HK-2 (cell line): ENCODE measurements around the gene SUFU.
A peak's percentile ranks its signal among the peaks of the same experiment; 100 is the strongest.
"Not testable (repeated sequence)": the region's sequence is repeated elsewhere in the genome, so short reads cannot be mapped to it uniquely, and the experiment has no call there.

Experiments used
- DNase-seq: peaks from one replicate; pipeline ENCODE4 v3.0.0-alpha.2; 2018; ENCODE audit not compliant: unreplicated experiment

Gene SUFU

DNA sequence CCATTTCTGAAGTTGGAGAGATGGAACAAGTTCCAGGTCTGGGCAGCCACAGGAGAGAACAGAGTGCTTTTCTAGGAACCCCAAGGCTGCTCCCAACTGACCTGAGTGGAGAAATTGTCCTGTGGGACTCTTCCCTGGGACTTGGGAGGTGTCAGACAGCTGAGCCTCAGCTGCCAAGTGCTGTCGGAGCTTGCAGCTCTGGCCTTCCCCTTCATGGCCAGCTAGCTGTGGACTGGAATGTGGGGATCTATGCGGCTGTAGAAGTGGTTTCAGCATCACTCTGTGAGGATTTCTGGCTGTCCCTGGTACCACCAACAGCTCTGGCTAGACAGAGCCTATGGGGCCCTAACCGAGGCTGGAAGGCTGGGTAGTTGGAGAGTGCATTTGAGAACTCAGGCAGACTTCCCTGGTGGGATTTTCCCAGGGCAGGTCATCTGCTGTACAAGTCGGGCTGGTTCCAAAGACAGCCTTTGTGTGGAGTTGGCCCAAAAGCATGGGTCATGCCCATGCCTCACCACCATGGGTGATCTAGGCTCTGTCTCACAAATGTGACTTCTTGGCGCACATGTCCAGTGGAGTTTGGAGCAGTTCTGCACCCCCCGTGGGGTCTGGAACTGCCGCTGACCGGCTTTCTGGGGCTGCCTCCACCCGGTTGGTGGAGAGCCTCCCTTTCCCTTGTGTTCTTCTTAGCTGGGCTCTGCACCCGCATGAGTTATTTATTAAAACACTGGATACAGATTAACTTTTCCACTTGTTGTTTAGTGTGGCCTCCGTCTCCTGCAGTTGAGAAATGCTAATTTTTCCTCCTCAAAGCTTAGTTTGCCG is 10.9 kb downstream of the SUFU start:
- no peak for DNase-seq

DNA sequence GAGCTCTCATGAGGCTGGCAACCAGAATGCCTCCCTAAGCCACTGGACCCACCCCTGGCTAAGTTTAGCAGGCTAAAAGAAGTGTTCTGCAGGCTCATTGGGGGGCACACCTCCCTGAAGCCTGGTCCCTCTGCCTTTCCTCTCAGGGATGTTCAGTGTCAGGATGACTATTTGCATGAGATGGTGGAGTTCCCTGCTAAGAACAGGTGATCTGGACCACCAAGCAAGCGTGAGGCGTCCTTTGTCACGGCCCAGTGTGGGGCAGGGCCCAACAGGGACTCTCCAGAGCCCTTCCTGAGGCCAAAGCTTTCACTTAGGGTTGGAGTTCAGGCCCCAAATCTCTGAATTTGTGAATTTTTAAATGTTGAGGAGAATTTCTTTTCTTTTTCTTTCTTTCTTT is 12.0 kb downstream of the SUFU start:
- no peak for DNase-seq

- DNase-seq = no peak
Observed at GRCh38 chr10:102517553-102517952, 13.8 kb downstream of the SUFU start.

DNA sequence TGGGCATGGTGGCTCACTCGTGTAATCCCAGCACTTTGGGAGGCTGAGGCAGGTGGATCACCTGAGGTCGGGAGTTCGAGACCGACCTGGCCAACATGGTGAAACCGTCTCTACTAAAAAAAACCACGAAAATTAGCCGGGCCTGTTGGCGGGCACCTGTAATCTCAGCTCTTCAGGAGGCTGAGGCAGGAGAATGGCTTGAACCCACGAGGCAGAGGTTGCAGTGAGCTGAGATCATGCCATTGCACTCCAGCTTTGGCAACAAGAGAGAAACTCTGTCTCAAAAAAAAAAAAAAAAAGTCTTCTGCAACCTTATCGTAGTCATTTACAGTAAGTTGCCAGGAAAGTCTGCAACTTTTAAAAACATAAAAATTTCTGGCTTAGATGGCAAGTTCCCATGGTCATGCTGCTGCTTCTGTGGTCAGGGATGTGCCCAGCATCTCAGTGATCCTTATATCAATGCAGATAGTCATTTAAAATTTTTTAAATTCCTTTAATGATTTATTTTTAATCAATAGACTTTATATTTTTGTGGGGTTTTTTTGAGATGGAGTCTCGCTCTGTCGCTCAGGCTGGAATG is 15.6 kb downstream of the SUFU start:
- no peak for DNase-seq

- no peak for DNase-seq
Observed at GRCh38 chr10:102522874-102523249, 19.1 kb downstream of the SUFU start.

DNA sequence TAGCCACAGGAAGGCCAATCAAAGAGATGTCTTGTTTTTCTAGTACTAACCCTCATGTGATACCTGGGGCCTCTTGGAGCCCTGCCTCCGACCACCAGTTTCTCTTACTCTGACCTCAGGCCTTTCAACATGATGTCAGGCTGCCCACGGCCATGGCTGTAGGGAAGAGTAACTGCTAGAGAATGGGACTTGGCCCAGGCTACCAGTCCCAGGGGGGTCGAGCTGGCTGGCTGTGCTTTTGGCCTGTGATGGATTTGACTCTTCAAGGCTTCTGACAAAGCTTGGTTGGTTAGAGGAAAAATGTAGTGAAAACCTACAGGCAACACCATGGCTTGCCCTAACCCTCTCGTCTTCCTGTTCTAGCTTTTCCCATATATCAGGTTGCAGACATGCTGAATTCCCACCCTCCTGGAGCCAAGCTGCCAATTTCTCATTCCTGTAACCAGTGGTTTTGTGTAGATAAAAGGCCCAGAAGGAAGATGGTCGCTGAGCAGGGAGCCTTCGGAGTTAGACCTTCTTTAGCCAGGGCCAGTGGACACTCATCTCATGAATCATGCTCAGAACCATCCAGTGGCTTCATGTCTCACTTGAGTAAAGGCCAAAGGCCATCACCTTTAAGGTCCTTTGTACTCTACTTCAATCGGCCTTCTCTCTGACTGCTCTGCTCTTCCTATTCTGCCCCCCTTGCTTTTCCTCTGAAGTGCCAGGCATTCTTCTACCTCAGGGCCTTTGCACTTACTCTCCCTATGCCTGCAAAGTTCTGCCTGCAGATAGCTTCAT is 19.7 kb downstream of the SUFU start:
- DNase-seq = peak; percentile 31

- no peak for DNase-seq
Observed at GRCh38 chr10:102524746-102525145, 21.0 kb downstream of the SUFU start.

GRCh38 chr10:102527546-102527945 is 23.8 kb downstream of the SUFU start:
- DNase-seq = no peak

DNA sequence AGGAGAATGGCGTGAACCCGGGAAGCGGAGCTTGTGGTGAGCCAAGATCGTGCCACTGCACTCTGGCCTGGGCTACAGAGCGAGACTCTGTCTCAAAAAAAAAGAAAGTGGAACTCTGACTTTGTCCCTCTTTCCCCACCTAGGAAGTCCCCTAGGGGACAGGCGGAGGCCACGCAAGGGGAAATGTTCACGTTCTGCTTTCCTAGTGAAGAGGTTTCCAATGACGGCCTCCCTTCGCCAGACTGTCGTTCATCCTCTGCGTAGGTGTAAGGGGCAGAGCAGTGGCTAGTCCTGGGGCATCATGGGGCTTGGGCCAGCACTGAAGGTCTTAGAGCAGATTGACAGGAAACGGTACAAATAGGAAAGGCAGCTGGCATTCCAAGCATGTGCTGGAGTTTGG is 30.6 kb downstream of the SUFU start:
- DNase-seq = no peak

GRCh38 chr10:102534966-102535365 is 31.2 kb downstream of the SUFU start:
- not testable (repeated sequence) for DNase-seq

DNA sequence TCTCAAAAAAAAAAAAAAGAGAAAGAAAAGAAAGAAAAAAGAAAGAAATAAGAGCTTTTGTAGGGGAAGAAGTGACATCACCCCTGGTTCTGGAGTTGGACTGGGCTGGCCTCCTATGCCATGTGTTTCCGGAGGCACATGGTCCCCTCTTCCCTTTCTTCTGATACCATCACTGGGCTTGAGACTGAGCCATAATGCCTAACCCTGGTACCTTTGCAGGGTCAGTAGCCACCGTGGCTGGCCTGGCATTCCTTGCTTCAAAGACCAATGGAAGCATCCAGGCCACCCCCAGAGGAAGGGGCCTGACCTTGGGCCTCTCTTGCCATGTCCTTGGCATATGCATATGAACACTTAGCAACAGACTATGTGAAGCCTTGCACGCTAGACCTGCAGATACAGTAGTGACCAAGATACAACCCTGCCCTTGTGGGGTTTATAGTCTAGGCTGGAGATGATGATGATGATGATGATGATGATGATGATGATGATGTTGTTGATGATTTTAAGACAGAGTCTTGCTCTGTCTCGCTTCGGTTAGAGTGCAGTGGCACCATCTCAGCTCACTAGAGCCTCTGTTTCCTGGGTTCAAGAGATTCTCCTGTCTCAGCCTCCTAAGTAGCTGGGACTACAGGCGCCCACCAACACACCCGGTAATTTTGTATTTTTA is 31.8 kb downstream of the SUFU start:
- no peak for DNase-seq

GRCh38 chr10:102537367-102537766 is 33.6 kb downstream of the SUFU start:
- DNase-seq = no peak

- no peak for DNase-seq
Observed at GRCh38 chr10:102537948-102538347, 34.2 kb downstream of the SUFU start.

DNA sequence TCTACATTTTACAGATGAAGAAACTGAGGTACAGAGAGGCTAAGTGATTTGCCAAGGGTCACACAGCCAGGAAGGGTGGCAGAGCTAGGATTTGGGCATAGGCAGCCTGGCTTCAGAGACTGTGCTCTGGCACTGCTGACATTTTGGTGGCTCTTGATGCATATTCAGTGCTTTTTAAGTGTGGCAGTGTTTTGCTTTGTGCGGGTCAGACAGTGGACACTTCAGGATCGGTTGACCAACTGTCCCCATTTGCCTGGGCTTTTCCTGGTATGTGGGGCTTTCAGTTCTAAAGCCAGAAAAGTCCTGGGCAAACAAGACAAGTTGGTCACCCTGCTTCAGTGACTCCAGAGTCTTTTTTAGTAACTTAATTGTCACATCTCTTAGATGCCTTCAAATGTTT is 35.0 kb downstream of the SUFU start:
- DNase-seq = no peak

GRCh38 chr10:102540023-102540422 is 36.3 kb downstream of the SUFU start:
- DNase-seq = no peak

DNA sequence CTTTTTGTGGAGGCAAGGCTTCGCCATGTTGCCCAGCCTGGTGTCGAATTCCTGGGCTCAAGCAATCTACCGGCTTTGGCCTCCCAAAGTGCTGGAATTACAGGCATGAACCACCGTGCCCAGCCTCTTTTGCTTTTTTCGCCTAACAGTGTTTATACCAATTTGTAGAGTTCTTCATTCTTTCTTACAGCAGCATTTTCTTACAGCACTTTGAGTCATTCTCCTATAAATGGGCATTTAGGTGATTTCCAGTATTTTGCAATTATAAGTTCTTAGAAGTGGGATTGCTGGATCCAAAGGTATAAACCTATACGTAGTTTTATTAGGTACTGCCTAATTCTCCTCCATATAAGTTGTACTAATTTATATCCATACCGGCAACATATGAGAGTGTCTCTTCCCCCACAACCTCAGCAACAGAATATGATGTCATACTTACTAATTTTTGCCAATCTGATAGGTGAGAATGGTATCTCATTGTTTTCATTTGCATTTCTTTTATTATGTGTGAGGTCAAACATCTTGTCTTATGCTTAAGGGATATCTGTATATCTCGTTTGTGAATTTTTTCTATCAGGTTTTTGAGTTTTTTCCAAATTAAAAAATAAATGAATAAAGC is 39.1 kb downstream of the SUFU start:
- DNase-seq = no peak

DNA sequence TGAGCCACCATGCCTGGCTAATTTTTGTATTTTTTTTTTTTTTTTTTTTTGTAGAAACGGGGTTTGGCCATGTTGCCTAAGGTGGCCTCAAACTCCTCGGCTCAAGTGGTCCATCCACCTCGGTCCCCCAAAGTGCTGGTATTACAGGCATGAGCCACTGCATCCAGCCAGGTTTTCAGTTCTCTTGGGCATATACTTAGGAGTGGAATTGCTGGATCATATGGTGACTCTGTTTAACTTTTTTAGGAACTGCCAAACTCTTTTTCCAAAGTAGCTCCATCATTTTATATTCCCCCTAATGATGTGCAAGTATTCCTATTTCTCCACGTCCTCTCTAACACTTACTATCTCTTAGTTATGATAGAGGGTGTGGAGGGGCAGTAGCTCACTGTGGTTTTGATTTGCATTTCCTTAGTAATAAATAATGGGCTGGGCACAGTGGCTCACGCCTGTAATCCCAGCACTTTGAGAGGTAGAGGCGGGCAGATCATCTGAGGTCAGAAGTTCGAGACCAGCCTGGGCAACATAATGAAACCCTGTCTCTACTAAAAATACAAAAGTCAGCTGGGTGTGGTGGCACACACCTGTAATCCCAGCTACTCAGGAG is 41.6 kb downstream of the SUFU start:
- DNase-seq = no peak

DNA sequence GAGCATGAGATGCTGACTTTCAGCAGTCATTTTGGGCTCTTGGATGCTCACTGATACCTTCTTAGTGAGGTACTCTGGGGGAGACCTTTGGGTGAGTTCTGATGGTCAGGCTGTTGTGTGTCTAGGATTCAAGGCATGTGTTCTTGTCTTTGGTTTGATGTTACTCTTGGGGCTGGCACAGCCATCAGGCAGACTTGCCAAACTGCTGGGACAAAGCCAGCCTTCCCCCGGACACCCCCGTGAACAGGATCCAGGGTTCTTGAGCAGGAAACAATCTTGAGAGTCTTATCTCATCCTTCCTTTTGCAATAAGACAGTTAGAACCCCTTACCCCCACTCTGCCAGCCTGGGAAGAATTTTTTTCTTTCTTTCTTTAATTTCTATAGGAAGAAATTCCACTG is 42.2 kb downstream of the SUFU start:
- DNase-seq = no peak

DNA sequence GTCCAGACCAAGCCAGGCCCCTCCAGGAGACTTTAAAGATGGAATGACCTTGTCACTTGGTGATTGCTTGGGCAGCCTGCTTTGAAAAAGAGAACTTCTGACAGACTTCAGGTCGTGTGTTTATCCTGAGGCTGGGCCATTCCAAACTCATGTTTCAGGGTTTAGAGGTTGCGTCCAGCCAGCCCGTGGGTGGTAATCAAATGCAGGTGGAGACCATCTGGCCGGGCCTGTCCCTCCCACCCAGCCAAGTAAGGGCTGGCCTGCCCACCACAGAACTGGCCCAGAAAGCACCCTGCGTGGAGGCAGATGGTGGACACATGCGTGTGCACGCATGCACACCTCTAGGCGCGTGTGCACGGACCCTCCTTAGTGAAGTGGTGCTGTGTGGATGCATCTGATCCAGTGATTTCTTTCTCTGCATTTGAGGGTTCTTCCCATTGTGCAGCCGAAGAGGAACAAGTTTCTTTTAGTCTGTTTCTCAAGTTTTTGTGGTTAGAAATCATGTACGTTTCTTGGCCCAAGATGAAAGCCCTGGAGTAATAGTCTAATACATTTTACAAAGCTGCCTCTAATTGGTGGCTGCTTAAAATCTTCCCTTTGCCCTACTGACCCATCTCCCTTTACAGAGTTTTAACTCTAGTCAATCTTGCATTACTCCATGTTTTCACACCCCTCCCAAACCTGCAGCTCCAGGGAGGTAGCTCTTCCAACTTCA is 43.0 kb downstream of the SUFU start:
- DNase-seq = no peak

- no peak for DNase-seq
Observed at GRCh38 chr10:102549549-102549948, 45.8 kb downstream of the SUFU start.
